H9 (cell line): ENCODE measurements around the gene FLVCR2. TPM values are rescaled to one million over a fixed set of nuclear protein-coding genes. Genes with fewer than 3 reads are reported as not detected.

Experiments
- DNase-seq: peaks from one replicate; pipeline ENCODE4 v3.0.0-alpha.2; 2017
- H2AFZ ChIP-seq: one replicate; pipeline ENCODE4 v1.6.1; 2013; ENCODE audit warnings: mild to moderate bottlenecking, low read length, control low read depth, moderate library complexity
- H2AK5ac ChIP-seq: 2 replicates; pipeline ENCODE4 v1.6.1; 2013; ENCODE audit warnings: low read length, control low read depth, mixed read lengths; ENCODE audit not compliant: insufficient read length
- H2BK120ac ChIP-seq: one replicate; pipeline ENCODE4 v1.6.1; 2013; ENCODE audit warnings: low read depth, mild to moderate bottlenecking, low read length, control low read depth, inconsistent platforms; ENCODE audit not compliant: poor library complexity, severe bottlenecking
- H2BK12ac ChIP-seq: 2 replicates; pipeline ENCODE4 v1.6.1; 2013; ENCODE audit warnings: low read length, control low read depth, mixed read lengths, low read depth; ENCODE audit not compliant: insufficient read length
- H2BK15ac ChIP-seq: 2 replicates; pipeline ENCODE4 v1.6.1; 2013; ENCODE audit warnings: low read depth, low read length, control low read depth
- H2BK20ac ChIP-seq: one replicate; pipeline ENCODE4 v1.6.1; 2013; ENCODE audit warnings: low read depth, mild to moderate bottlenecking, low read length, control low read depth, inconsistent platforms; ENCODE audit not compliant: poor library complexity, severe bottlenecking
- H2BK5ac ChIP-seq: 2 replicates; pipeline ENCODE4 v1.6.1; 2013; ENCODE audit warnings: low read length, control low read depth, mixed read lengths; ENCODE audit not compliant: insufficient read length
- H3K14ac ChIP-seq: 2 replicates; pipeline ENCODE4 v1.6.1; 2013; ENCODE audit warnings: low read length, control low read depth; ENCODE audit not compliant: insufficient read depth
- H3K18ac ChIP-seq: 2 replicates; pipeline ENCODE4 v1.6.1; 2013; ENCODE audit warnings: low read depth, mild to moderate bottlenecking, mixed read lengths, low read length, control low read depth; ENCODE audit not compliant: insufficient read length
- H3K23ac ChIP-seq: 2 replicates; pipeline ENCODE4 v1.6.1; 2013; ENCODE audit warnings: low read length, control low read depth, mixed read lengths, low read depth; ENCODE audit not compliant: insufficient read length
- H3K23me2 ChIP-seq: 2 replicates; pipeline ENCODE4 v1.6.1; 2013; ENCODE audit warnings: low read depth, mild to moderate bottlenecking, mixed read lengths, low read length, control low read depth; ENCODE audit not compliant: insufficient read length, poor library complexity, severe bottlenecking
- H3K27ac ChIP-seq: 2 replicates; pipeline ENCODE4 v1.5.1; 2013; ENCODE audit warnings: low read length, control low read depth, mixed read lengths, low read depth; ENCODE audit not compliant: insufficient read length
- H3K27me3 ChIP-seq: 2 replicates; pipeline ENCODE4 v1.6.1; 2013; ENCODE audit warnings: low read length, control low read depth, inconsistent platforms; ENCODE audit not compliant: insufficient read depth
- H3K4ac ChIP-seq: 2 replicates; pipeline ENCODE4 v1.6.1; 2013; ENCODE audit warnings: low read depth, mild to moderate bottlenecking, control low read depth, inconsistent platforms, low read length, moderate library complexity
- H3K4me1 ChIP-seq: 2 replicates; pipeline ENCODE4 v1.6.1; 2013; ENCODE audit warnings: low read length, control low read depth, inconsistent platforms; ENCODE audit not compliant: insufficient read depth
- H3K4me2 ChIP-seq: 2 replicates; pipeline ENCODE4 v1.6.1; 2013; ENCODE audit warnings: low read length, control low read depth, mixed read lengths; ENCODE audit not compliant: insufficient read length, insufficient read depth
- H3K56ac ChIP-seq: 2 replicates; pipeline ENCODE4 v1.6.1; 2013; ENCODE audit warnings: low read depth, mild to moderate bottlenecking, mixed read lengths, low read length, control low read depth; ENCODE audit not compliant: insufficient read length
- H3K79me1 ChIP-seq: 2 replicates; pipeline ENCODE4 v1.6.1; 2013; ENCODE audit warnings: low read depth, mild to moderate bottlenecking, moderate library complexity, low read length, control low read depth, inconsistent platforms; ENCODE audit not compliant: insufficient read depth, poor library complexity, severe bottlenecking
- H3K79me2 ChIP-seq: 2 replicates; pipeline ENCODE4 v1.6.1; 2013; ENCODE audit warnings: low read length, control low read depth, inconsistent platforms; ENCODE audit not compliant: insufficient read depth
- H3K9ac ChIP-seq: 2 replicates; pipeline ENCODE4 v1.6.1; 2013; ENCODE audit warnings: low read length, control low read depth, mixed read lengths; ENCODE audit not compliant: insufficient read length; ENCODE audit errors: extremely low read depth
- H3K9me3 ChIP-seq: one replicate; pipeline ENCODE4 v1.6.1; 2013; ENCODE audit warnings: low read depth, low read length, inconsistent platforms; ENCODE audit not compliant: control insufficient read depth
- H3T11ph ChIP-seq: one replicate; pipeline ENCODE4 v1.6.1; 2013; ENCODE audit warnings: mild to moderate bottlenecking, low read length, control low read depth, inconsistent platforms
- H4K20me1 ChIP-seq: one replicate; pipeline ENCODE4 v1.6.1; 2013; ENCODE audit not compliant: control insufficient read depth, insufficient read length, insufficient read depth
- H4K5ac ChIP-seq: 2 replicates; pipeline ENCODE4 v1.6.1; 2013; ENCODE audit warnings: low read depth, mild to moderate bottlenecking, mixed read lengths, low read length, control low read depth; ENCODE audit not compliant: insufficient read length
- H4K8ac ChIP-seq: replicated peaks from 2 replicates; pipeline ENCODE4 v1.6.1; 2013; ENCODE audit warnings: low read length, control low read depth, mixed read lengths, low read depth; ENCODE audit not compliant: insufficient read length
- H4K91ac ChIP-seq: 2 replicates; pipeline ENCODE4 v1.6.1; 2013; ENCODE audit warnings: low read depth, mild to moderate bottlenecking, moderate library complexity, mixed read lengths, low read length, control low read depth; ENCODE audit not compliant: insufficient read length
- H3K27ac Mint-ChIP-seq, 3 experiments: 2 replicates in 2 of 3; 3 replicates in 1 of 3; pipeline ENCODE4 v1.8.0; 2020 to 2021; ENCODE audit warnings: mixed read lengths in 3 of 3, mild to moderate bottlenecking in 1 of 3, moderate library complexity in 1 of 3
- H3K27me3 Mint-ChIP-seq: 2 replicates; pipeline ENCODE4 v1.8.0; 2021; ENCODE audit warnings: low read depth, mild to moderate bottlenecking, moderate library complexity, mixed read lengths
- H3K36me3 Mint-ChIP-seq, 3 experiments: 2 replicates in 2 of 3; 3 replicates in 1 of 3; pipeline ENCODE4 v1.8.0; 2020 to 2021; ENCODE audit warnings: low read depth in 3 of 3, mixed read lengths in 3 of 3; ENCODE audit not compliant: insufficient read depth in 1 of 3
- H3K4me1 Mint-ChIP-seq, 2 experiments: 2 replicates each; pipeline ENCODE4 v1.8.0; 2020; ENCODE audit warnings: mixed read lengths in 2 of 2
- H3K4me3 Mint-ChIP-seq, 2 experiments: 2 replicates in 1 of 2; 3 replicates in 1 of 2; pipeline ENCODE4 v1.8.0; 2020 to 2021; ENCODE audit warnings: mild to moderate bottlenecking in 2 of 2, mixed read lengths in 2 of 2, moderate library complexity in 1 of 2
- H3K9me3 Mint-ChIP-seq, 2 experiments: 2 replicates in 1 of 2; 3 replicates in 1 of 2; pipeline ENCODE4 v1.8.0; 2020; ENCODE audit warnings: mild to moderate bottlenecking in 2 of 2, mixed read lengths in 2 of 2, moderate library complexity in 1 of 2
- WGBS: extraction: QIAGEN DNeasy Blood & Tissue Kit; methylation state at CpG from one replicate; pipeline ENCODE4 v1.1.7; 2013; ENCODE audit warnings: missing lambda C conversion rate, low lambda C conversion rate, mixed read lengths; ENCODE audit not compliant: insufficient read length; ENCODE audit errors: extremely low coverage; 5-methylcytosine and 5-hydroxymethylcytosine counted together
- total RNA-seq: library from RNA; stranded (reverse); gene quantifications from 2 replicates; pipeline ENCODE4 v1.2.1, GENCODE V29; 2021
- TF ChIP-seq, protein P1 (sequence below): fragments of 200-600 bp; sonication (generic); conservative IDR thresholded peaks from 3 replicates; pipeline ENCODE4 v1.8.0; 2021; ENCODE audit warnings: antibody characterized with exemption, mild to moderate bottlenecking

The FLVCR2 gene
- total RNA-seq, 1 experiment from 2014 or later, result 7.1 TPM

- Mint-ChIP-seq H3K9me3 (no peaks in the 10 kb centered on the region; a peak in 1 of 5 replicates), H3K4me3 (no peak overlapping the region), H3K27ac (no peak overlapping the region), H3K4me1 (peaks cover 9 to 13% of the 10 kb centered on the region in 2 experiments), H3K36me3 (no peaks in the 10 kb centered on the region), H3K27me3 (peaks cover 22% of the 10 kb centered on the region)
- no peak overlapping the region for H2BK120ac ChIP-seq
- H3K4me2 ChIP-seq, result no peak overlapping the region
- H4K5ac ChIP-seq, result no peak overlapping the region
- no peak overlapping the region for H3K4ac ChIP-seq
- no peak overlapping the region for H3K56ac ChIP-seq
- no peak overlapping the region for H2AFZ ChIP-seq
- no peak overlapping the region for H3K27ac ChIP-seq
- H2BK20ac ChIP-seq, result no peak overlapping the region
- no peak overlapping the region for H3K18ac ChIP-seq
- no peak overlapping the region for H3T11ph ChIP-seq
- no peaks in the 10 kb centered on the region for H3K27me3 ChIP-seq
- no peak overlapping the region for H2BK15ac ChIP-seq
- H3K14ac ChIP-seq, result no peak overlapping the region
- DNase-seq, result no peak
- no peak overlapping the region for H2AK5ac ChIP-seq
- H2BK5ac ChIP-seq, result no peak overlapping the region
- H3K4me1 ChIP-seq, result no peaks in the 10 kb centered on the region; the same call in 1 of the 2 replicates
- no peak overlapping the region for H3K9ac ChIP-seq
- TF ChIP-seq, protein P1, sequence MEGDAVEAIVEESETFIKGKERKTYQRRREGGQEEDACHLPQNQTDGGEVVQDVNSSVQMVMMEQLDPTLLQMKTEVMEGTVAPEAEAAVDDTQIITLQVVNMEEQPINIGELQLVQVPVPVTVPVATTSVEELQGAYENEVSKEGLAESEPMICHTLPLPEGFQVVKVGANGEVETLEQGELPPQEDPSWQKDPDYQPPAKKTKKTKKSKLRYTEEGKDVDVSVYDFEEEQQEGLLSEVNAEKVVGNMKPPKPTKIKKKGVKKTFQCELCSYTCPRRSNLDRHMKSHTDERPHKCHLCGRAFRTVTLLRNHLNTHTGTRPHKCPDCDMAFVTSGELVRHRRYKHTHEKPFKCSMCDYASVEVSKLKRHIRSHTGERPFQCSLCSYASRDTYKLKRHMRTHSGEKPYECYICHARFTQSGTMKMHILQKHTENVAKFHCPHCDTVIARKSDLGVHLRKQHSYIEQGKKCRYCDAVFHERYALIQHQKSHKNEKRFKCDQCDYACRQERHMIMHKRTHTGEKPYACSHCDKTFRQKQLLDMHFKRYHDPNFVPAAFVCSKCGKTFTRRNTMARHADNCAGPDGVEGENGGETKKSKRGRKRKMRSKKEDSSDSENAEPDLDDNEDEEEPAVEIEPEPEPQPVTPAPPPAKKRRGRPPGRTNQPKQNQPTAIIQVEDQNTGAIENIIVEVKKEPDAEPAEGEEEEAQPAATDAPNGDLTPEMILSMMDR, result no peak
- no CpG with 5 or more reads among the region's 6 CpGs for WGBS
- no peak overlapping the region for H2BK12ac ChIP-seq
- H3K23ac ChIP-seq, result no peak overlapping the region
- no peaks in the 10 kb centered on the region for H3K79me1 ChIP-seq
- H3K23me2 ChIP-seq, result no peaks in the 10 kb centered on the region
- no peaks in the 10 kb centered on the region for H4K20me1 ChIP-seq
- no peaks in the 10 kb centered on the region for H3K79me2 ChIP-seq
- no peak overlapping the region for H4K91ac ChIP-seq
- H3K9me3 ChIP-seq, result no peaks in the 10 kb centered on the region
- no peak overlapping the region for H4K8ac ChIP-seq
Measured at GRCh38 chr14:75572104-75572503, 6.3 kb upstream of the FLVCR2 start.
